Measurements from ENCODE around the gene ST3GAL4. TPM values are rescaled to one million over a fixed set of nuclear protein-coding genes. Genes with fewer than 3 reads are reported as not detected.

The ST3GAL4 gene
- total and polyA plus RNA-seq, 9 of the 15 experiments (the other 6 are each of a cell fraction or from before 2014, with no cell fraction given) = 0.27 to 22.9 (median 10.5) TPM

DNA sequence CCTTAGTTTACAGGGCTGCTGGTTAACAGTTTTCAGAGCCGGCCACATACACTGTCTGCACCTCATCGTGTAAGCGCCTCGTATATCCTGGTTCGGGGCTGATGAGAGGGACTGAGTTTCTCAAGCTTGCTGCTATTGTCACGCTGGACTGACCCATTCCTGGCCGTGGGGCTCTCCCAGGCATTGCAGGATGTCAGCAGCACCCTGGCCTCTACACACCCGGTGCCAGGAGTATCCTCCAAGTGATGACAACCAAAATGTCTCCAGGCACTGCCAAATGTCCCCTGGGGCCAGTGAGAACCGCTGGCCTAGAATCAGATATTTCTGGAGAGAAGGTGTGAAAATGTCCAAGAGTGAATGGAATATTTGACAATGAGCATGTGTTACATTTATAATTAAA, 82.8 kb downstream of the ST3GAL4 start (continued):
- TF ChIP-seq, protein P1, sequence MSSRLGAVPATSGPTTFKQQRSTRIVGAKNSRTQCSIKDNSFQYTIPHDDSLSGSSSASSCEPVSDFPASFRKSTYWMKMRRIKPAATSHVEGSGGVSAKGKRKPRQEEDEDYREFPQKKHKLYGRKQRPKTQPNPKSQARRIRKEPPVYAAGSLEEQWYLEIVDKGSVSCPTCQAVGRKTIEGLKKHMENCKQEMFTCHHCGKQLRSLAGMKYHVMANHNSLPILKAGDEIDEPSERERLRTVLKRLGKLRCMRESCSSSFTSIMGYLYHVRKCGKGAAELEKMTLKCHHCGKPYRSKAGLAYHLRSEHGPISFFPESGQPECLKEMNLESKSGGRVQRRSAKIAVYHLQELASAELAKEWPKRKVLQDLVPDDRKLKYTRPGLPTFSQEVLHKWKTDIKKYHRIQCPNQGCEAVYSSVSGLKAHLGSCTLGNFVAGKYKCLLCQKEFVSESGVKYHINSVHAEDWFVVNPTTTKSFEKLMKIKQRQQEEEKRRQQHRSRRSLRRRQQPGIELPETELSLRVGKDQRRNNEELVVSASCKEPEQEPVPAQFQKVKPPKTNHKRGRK (tag; IDR thresholded peaks at IDR 0.05) = no peak

DNA sequence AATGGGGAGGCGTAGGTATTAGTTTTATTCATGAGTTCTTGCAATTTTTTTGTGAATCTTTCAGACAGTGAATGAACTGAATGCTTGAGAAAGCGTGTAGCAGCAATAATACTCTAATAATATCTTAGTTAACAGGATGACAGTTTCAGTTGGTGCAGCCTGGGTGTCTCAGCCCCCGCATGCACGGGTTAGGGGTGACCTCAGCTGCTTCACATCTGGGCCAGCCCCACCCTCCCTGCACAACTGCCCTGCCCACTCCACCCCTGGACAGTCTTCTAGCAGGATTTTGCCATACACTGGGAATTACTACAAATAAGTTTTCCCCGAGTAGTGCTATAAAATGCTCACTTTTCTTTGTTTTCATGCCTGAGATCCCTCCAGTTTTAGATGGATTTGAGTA, 83.2 kb downstream of the ST3GAL4 start:
- in situ Hi-C loops (cut with MboI) (no loop called here), intact Hi-C loops (cut with micrococcal nuclease) (no loop called here)
- H2AFZ ChIP-seq (ENCODE audit: low read depth, low read length) = no peak overlapping the region
- POLR2A ChIA-PET = no interaction called here
- no TSS peak for BruUV-seq (replicated peaks)
- peaks cover 12% of the 10 kb centered on the region; the same call in 1 of the 2 replicates for H4K20me1 ChIP-seq (replicated peaks; ENCODE audit: control insufficient read depth, insufficient read depth, low read length)
- no peak for FAIRE-seq
- no peaks in the 10 kb centered on the region for H3K9me3 ChIP-seq (replicated peaks; ENCODE audit: control insufficient read depth, insufficient read depth, low read depth, low read length)
- H3K4me1 ChIP-seq (replicated peaks in 1 of 2; ENCODE audit: control insufficient read depth in 2 of 2, insufficient read depth in 2 of 2, low read length in 2 of 2) = peaks cover 0 to 17% of the 10 kb centered on the region in 2 experiments; a peak in 4 of 5 replicates
- no peak for ATAC-seq
- TF ChIP-seq THRAP3 (IDR thresholded peaks at IDR 0.05; ENCODE audit: borderline replicate concordance) (no peak), EGR1 (conservative IDR thresholded peaks at IDR 0.05) (peak; percentile 38)
- TF ChIP-seq, protein P2, sequence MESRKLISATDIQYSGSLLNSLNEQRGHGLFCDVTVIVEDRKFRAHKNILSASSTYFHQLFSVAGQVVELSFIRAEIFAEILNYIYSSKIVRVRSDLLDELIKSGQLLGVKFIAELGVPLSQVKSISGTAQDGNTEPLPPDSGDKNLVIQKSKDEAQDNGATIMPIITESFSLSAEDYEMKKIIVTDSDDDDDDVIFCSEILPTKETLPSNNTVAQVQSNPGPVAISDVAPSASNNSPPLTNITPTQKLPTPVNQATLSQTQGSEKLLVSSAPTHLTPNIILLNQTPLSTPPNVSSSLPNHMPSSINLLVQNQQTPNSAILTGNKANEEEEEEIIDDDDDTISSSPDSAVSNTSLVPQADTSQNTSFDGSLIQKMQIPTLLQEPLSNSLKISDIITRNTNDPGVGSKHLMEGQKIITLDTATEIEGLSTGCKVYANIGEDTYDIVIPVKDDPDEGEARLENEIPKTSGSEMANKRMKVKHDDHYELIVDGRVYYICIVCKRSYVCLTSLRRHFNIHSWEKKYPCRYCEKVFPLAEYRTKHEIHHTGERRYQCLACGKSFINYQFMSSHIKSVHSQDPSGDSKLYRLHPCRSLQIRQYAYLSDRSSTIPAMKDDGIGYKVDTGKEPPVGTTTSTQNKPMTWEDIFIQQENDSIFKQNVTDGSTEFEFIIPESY (CRISPR knock-in tag; IDR thresholded peaks at IDR 0.05) = no peak
- no peak overlapping the region for H3K4me2 ChIP-seq (ENCODE audit: insufficient read depth, low read length)
- H3K27me3 ChIP-seq (ENCODE audit: control insufficient read depth in 2 of 2, insufficient read depth in 2 of 2, low read length in 2 of 2) = peaks cover 4 to 36% of the 10 kb centered on the region in 2 experiments; a peak in 4 of 5 replicates
- no peaks in the 10 kb centered on the region for H3K9me1 ChIP-seq (ENCODE audit: control insufficient read depth, insufficient read depth, low read length)
- no peak overlapping the region for H3K27ac ChIP-seq (ENCODE audit: extremely low read depth, low read depth, low read length)
- no peaks in the 10 kb centered on the region for H3K79me2 ChIP-seq (ENCODE audit: control insufficient read depth, insufficient read depth, low read length)
- 2% methylated on average over 5 of the region's 5 CpGs for WGBS (ENCODE audit: insufficient coverage, low coverage, missing lambda C conversion rate)
- no peak overlapping the region for H3K9ac ChIP-seq (ENCODE audit: insufficient read depth in 1 of 2, low read depth in 2 of 2, low read length in 2 of 2)
- DNase-seq (ENCODE audit: extremely low read depth in 1 of 4, low spot score in 3 of 4) = peak in 1 of 4 experiments; percentile 33
- CTCF ChIA-PET (ENCODE audit: low intra/inter-chr PET ratio) = no interaction called here
- no peaks in the 10 kb centered on the region for H3K36me3 ChIP-seq (ENCODE audit: control insufficient read depth, insufficient read depth, low read length)
- H3K4me3 ChIP-seq = no peak overlapping the region

All from K562 (cell line).